Measurements from ENCODE around the gene TSPAN9. TPM values are rescaled to one million over a fixed set of nuclear protein-coding genes. Genes with fewer than 3 reads are reported as not detected.

The TSPAN9 gene
- total RNA-seq, 3 donors from 2014 or later, result 16.8 to 44.9 (median 36.9) TPM

GRCh38 chr12:3216097-3216496 lies 138.9 kb downstream of the TSPAN9 start:
- peaks cover 4 to 9% of the 10 kb centered on the region in 2 donors for H3K4me1 ChIP-seq
- intact Hi-C loops (cut with DNase I; ENCODE audit: low total_unique reads), result loop anchor here (10.0 kb wide), 1 partner anchor 49 kb away; no protein-coding TSS in a partner anchor
- no peaks in the 10 kb centered on the region for H3K9me3 ChIP-seq
- H3K36me3 ChIP-seq, result no peaks in the 10 kb centered on the region
- no peaks in the 10 kb centered on the region for H3K27me3 ChIP-seq
- no peak for DNase-seq (ENCODE audit: low spot score in 2 of 2)
- TF ChIP-seq CTCF (IDR thresholded peaks at IDR 0.05) (no peak), POLR2A (IDR thresholded peaks at IDR 0.05) (no peak), POLR2AphosphoS5 (IDR thresholded peaks at IDR 0.05) (no peak)
- no peak overlapping the region for H3K4me3 ChIP-seq
- H3K27ac ChIP-seq, result peak overlapping the region; percentile 76 to 89

DNA sequence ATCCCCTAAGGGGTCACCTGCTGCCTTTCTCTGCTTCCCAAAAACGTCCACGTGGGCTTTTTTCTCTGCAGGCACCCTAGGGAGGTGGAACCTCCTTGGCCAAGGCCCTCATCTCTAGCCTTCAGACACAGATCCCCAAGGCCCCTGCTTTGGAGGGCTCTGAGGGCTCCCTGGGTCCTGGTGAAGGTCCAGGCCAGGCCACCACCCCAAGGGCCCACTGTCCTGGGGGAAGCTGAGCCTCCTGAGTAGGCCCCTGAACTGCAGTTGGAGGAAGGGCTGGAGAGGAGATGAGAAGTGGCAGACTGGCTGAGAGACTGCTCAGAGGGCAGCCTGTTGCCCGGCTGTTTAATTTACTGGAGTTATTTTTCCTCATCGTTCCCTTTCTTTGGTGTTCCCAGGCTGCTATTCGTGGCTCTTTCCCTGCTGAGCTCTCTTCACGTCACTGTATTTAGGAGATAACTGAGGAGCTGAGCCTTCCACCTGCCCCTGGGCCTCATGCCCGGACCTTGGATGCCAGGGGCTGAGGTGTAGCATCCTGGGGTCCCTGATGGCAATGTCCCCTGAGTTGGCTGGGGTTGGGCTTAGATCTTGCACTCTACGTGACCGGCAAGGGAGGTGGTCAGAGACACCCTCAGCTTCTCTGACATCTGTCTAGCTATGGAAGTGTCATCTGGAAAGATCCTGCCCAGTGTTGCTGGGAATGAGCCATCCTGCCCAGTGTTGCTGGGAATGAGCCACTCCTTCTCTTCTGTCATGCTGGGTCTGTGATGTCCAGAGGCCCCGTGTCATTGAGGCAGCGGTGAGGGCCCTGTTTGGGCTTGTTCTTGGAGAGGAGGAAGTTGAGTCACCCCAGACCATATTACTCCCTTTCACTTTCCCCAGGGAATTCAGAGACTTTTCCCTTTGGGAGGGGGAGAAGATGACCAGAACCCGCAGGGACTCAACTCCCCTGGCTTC lies 139.8 kb downstream of the TSPAN9 start:
- Histone ChIP-seq H3K36me3 (no peaks in the 10 kb centered on the region), H3K9me3 (no peaks in the 10 kb centered on the region), H3K4me3 (no peak overlapping the region), H3K27me3 (no peaks in the 10 kb centered on the region), H3K27ac (peak overlapping the region; percentile 56 to 89), H3K4me1 (peaks cover 4 to 9% of the 10 kb centered on the region in 2 donors)
- TF ChIP-seq POLR2AphosphoS5 (IDR thresholded peaks at IDR 0.05), result no peak
- TF ChIP-seq CTCF (IDR thresholded peaks at IDR 0.05), result no peak
- TF ChIP-seq POLR2A (IDR thresholded peaks at IDR 0.05), result no peak
- intact Hi-C loops (cut with DNase I; ENCODE audit: low total_unique reads), result loop anchor here (10.0 kb wide), 1 partner anchor 48 kb away; no protein-coding TSS in a partner anchor
- DNase-seq (ENCODE audit: low spot score in 2 of 2), result no peak

DNA sequence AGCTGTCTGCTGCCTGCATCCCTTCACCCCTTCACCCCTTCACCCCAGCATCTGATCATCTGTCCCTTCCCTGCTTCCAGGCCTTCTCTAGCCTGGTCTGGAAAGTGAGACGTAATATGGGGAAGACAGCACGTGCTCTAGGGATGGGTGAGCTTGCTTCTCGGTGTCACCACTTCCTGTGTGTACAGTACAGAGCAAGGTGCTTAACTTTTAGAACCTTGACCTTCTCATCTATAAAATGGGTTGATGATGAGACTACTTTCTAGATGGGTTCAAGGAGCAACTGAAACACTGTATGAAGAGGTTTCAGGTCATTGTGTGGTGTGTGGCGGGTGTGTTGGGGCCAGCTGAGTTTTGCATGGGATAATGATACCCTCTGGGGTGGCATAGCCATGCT lies 140.5 kb downstream of the TSPAN9 start:
- H3K36me3 ChIP-seq, result no peaks in the 10 kb centered on the region
- no peaks in the 10 kb centered on the region for H3K27me3 ChIP-seq
- H3K9me3 ChIP-seq, result no peaks in the 10 kb centered on the region
- DNase-seq (ENCODE audit: low spot score in 2 of 2), result no peak
- peak overlapping the region; percentile 56 to 89 for H3K27ac ChIP-seq
- no peak for TF ChIP-seq CTCF (IDR thresholded peaks at IDR 0.05)
- no peak for TF ChIP-seq POLR2AphosphoS5 (IDR thresholded peaks at IDR 0.05)
- no peak for TF ChIP-seq POLR2A (IDR thresholded peaks at IDR 0.05)
- H3K4me3 ChIP-seq, result no peak overlapping the region
- peaks cover 4 to 9% of the 10 kb centered on the region in 2 donors for H3K4me1 ChIP-seq
- intact Hi-C loops (cut with DNase I; ENCODE audit: low total_unique reads), result loop anchor here (10.0 kb wide), 1 partner anchor 47 kb away; no protein-coding TSS in a partner anchor

DNA sequence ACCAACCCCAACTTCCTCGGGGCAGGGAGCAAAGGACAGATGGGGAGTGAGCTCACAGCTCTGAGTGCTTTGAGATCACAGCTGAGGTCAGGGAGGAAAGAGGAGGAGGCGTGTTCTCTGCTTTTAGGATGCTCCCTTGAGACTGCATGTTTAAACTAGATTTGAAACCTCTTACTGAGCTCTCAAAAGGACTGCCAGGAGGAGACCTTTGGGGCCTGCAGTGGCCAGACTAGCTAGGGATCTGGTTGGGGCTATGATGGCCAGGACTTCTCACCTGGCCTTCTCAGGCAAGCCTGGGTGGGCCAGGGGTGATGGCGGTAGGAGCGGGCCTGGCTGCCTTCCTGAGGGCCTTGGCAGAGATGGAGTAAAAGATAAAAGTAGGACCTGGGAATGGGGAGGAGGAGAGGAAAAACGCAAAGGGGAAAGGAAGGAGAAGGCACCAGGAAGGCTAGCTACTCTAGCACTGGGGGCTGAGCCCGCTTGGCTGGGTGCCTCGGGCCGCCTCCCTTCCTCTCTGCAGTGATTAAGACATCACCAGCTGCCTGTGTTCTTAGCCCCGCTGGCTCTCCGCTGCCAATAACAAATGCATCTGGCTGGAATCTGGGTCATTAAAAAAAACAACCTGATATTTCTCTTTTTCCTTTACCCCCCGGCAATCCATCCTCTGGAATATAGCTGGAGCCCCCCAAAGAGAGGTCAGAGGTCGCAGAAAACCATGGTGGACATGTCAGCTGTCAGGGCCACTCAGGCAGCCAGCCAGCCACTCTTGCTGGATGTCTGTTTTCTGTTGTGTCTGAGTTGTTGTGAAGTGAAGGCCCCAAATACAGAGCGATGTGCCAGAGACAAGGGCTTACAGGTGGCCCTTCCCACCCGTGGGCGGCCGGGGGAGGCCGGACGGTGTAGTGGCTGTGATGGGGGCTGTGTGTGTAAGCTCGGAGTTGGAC lies 141.3 kb downstream of the TSPAN9 start:
- Histone ChIP-seq H3K4me3 (peak overlapping the region in 1 of 3 donors; percentile 34), H3K27me3 (no peaks in the 10 kb centered on the region), H3K4me1 (peaks cover 4 to 9% of the 10 kb centered on the region in 2 donors), H3K36me3 (no peaks in the 10 kb centered on the region), H3K27ac (peak overlapping the region; percentile 56 to 89), H3K9me3 (no peaks in the 10 kb centered on the region)
- intact Hi-C loops (cut with DNase I; ENCODE audit: low total_unique reads), result loop anchor here (10.0 kb wide), 1 partner anchor 46 kb away; no protein-coding TSS in a partner anchor
- TF ChIP-seq POLR2AphosphoS5 (IDR thresholded peaks at IDR 0.05) (peak in 1 of 3 donors; percentile 41), POLR2A (IDR thresholded peaks at IDR 0.05) (no peak)
- DNase-seq (ENCODE audit: low spot score in 2 of 2), result peak; percentile 61 to 73

- peak overlapping the region in 1 of 3 donors; percentile 34 for H3K4me3 ChIP-seq
- TF ChIP-seq POLR2A (IDR thresholded peaks at IDR 0.05), result no peak
- no peak for TF ChIP-seq CTCF (IDR thresholded peaks at IDR 0.05)
- TF ChIP-seq POLR2AphosphoS5 (IDR thresholded peaks at IDR 0.05), result no peak
- peak overlapping the region; percentile 56 to 89 for H3K27ac ChIP-seq
- DNase-seq (ENCODE audit: low spot score in 2 of 2), result no peak
- H3K36me3 ChIP-seq, result no peaks in the 10 kb centered on the region
- peaks cover 4 to 9% of the 10 kb centered on the region in 2 donors for H3K4me1 ChIP-seq
- no peaks in the 10 kb centered on the region for H3K9me3 ChIP-seq
- H3K27me3 ChIP-seq, result no peaks in the 10 kb centered on the region
- intact Hi-C loops (cut with DNase I; ENCODE audit: low total_unique reads), result loop anchor here (10.0 kb wide), 1 partner anchor 46 kb away; no protein-coding TSS in a partner anchor
These were observed 142.1 kb downstream of the TSPAN9 start for GRCh38 chr12:3219233-3219632.
